ENCODE data around the gene RALGPS1.

RALGPS1 gene

GRCh38 chr9:126914458-126915280, at the start of gene RALGPS1:
RALGPS1 (plus strand) TSS chr9:126914782; CDS start chr9:126962290, 47,508 bp downstream.
- peak; percentile 85 for DNase-seq (ENCODE audit: low read depth)

- no peak for DNase-seq (ENCODE audit: low read depth)
These were observed 45.2 kb upstream of the RALGPS1 start for GRCh38 chr9:126869368-126869767.

- DNase-seq (ENCODE audit: low read depth) = no peak
These were observed 42.1 kb upstream of the RALGPS1 start for GRCh38 chr9:126872516-126872915.

- no peak for DNase-seq (ENCODE audit: low read depth)
These were observed 39.9 kb upstream of the RALGPS1 start for GRCh38 chr9:126874546-126875314.

- DNase-seq (ENCODE audit: low read depth) = no peak
These were observed 38.6 kb upstream of the RALGPS1 start for GRCh38 chr9:126875756-126876510.

- DNase-seq (ENCODE audit: low read depth) = no peak
These were observed 38.1 kb upstream of the RALGPS1 start for GRCh38 chr9:126876531-126876930.

- DNase-seq (ENCODE audit: low read depth) = no peak
These were observed 37.2 kb upstream of the RALGPS1 start for GRCh38 chr9:126877418-126877817.

DNA sequence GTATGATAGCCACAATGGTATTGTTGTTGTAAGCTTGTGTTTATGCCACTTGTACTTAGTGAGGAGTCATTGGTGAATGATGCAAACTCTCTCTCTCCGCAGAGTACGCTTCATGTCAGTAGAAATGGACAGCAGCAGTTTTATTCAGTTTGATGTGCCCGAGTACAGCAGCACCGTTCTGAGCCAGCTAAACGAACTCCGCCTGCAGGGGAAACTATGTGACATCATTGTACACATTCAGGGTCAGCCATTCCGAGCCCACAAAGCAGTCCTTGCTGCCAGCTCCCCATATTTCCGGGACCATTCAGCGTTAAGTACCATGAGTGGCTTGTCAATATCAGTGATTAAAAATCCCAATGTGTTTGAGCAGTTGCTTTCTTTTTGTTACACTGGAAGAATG, 35.3 kb upstream of the RALGPS1 start:
- no peak for DNase-seq (ENCODE audit: low read depth)

DNA sequence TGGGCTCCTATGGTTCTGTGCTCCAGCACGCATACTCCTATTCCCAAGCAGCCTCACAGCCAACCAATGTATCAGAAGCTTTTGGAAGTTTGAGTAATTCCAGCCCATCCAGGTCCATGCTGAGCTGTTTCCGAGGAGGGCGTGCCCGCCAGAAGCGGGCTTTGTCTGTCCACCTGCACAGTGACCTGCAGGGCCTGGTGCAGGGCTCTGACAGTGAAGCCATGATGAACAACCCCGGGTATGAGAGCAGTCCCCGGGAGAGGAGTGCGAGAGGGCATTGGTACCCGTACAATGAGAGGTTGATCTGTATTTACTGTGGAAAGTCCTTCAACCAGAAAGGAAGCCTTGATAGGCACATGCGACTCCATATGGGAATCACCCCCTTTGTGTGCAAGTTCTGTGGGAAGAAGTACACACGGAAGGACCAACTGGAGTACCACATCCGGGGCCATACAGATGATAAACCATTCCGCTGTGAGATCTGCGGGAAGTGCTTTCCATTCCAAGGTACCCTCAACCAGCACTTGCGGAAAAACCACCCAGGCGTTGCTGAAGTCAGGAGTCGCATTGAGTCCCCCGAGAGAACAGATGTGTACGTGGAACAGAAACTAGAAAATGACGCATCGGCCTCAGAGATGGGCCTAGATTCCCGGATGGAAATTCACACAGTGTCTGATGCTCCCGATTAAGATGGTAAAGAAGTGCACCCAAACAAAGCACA, 34.2 kb upstream of the RALGPS1 start:
- DNase-seq (ENCODE audit: low read depth) = no peak

DNA sequence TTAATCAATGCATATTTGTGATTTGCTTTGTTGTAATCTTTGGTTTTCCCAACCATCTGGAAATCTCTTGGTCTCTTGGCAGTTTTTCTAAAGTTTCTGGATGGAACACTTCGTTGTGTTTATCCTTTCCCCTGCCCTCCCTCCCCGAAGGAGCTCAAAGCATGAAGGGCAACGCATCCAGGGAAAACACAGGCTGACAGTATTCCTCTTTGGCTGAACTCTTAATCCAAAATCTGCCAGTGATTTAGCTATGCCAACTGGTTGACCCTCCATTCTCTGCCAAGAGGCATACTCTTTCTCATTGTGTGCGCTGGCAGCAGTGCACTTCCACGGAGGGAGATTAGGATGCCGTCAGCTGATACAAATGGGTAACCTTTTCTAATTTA, 33.6 kb upstream of the RALGPS1 start:
- no peak for DNase-seq (ENCODE audit: low read depth)

DNA sequence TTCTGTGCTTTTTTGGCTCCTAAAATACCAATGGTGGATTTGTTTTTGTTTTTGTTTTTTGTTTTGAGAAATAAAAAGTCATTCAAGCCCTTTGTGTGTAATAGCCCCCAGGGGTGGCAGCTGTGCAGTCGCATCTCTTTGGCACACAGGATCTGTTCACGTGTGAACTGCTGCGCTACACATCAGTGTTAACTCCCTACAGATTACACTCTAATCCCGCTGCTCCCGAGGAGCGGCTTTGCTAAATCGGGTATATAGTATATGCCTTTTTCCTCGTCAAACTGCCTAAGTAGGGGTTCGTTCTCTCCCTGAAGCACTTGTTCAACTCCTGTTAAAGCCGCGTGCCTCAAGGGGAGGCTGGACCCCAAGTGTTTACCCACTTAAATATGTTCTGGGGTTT, 31.8 kb upstream of the RALGPS1 start:
- no peak for DNase-seq (ENCODE audit: low read depth)

GRCh38 chr9:126883636-126884035, 30.9 kb upstream of the RALGPS1 start:
- DNase-seq (ENCODE audit: low read depth) = no peak

DNA sequence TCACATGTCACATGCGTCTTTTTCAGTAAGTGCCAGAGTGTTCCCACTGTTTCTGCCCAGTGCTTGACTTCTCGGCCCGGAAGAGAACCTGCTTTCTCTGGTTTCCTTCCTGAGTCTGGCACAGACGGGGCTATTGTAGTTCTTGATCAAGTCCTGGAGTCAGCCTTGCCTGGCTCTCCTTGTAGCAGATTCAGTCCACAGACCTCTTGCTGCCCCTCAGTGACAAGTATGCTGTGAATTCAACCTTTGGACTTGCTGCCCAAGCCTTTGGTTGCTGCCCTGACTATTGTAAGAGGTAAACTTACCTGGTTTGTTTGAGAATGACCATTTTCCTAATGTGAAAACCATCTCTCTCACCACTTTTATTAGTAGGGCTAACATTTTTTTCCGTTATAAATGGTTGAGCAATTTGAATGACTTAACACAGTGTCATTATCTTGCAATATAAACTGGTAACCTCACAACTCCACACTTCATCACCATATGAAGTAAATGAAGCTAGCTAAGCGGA, 29.4 kb upstream of the RALGPS1 start:
- no peak for DNase-seq (ENCODE audit: low read depth)

DNA sequence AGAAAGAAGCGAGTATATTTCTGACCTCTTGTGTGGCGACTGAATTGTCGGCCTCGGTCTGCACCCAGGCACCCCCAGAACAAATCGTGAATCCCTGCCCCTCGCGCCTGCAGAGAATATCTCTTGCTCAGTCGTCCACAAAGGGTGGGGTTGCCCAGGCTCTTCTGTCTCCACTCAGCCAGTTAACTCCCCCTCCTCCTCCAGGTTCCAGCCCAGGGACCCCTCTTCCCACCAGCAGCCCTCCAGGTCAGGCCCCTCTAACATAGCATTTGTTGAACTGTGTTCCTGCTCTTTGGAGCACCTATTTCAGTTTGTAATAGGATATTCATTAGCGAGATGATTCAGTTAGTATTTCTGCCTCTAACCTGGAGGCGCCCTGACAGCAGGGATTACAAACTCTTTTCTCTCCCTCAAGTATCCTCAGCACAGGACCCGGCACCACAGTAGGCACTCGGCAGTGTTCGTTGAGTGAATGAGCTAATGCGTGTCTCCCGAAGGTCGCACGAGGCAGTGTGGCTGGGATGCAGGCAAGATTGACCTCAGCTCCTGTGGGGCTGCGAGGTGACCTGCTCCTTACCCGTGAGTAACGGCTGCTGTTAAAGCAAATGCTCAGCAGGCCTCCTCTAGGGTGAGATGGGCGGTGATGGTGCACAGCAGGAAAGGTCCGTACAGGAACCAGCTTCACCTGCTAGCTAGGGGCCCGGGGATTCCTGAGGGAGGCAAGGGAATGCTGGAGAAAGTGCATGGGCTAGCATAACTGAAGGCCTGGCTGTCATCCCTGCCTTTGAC, 28.4 kb upstream of the RALGPS1 start:
- no peak for DNase-seq (ENCODE audit: low read depth)

- no peak for DNase-seq (ENCODE audit: low read depth)
These were observed 27.7 kb upstream of the RALGPS1 start for GRCh38 chr9:126886897-126887296.

GRCh38 chr9:126891676-126892075, 22.9 kb upstream of the RALGPS1 start:
- DNase-seq (ENCODE audit: low read depth) = no peak

DNA sequence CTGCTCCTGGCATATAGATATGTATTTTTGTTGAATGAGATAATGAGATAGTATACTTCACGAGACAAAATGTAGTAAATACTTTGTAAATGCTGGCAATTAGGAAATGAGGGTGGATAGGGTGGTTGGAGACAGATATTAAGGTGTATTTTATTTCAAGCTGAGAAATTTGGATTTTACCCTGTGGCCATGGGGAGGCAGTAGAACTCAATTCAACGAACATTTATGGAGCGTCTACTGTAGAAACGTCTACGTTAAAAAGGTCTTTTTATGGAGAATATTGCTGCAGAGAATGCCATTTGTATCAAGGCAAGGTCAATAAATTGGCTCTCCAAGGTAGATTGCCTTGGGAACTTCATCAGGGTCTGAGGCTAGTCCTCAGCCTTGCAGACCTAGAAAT, 21.5 kb upstream of the RALGPS1 start:
- no peak for DNase-seq (ENCODE audit: low read depth)

GRCh38 chr9:126894052-126894603, 20.5 kb upstream of the RALGPS1 start:
- no peak for DNase-seq (ENCODE audit: low read depth)

DNA sequence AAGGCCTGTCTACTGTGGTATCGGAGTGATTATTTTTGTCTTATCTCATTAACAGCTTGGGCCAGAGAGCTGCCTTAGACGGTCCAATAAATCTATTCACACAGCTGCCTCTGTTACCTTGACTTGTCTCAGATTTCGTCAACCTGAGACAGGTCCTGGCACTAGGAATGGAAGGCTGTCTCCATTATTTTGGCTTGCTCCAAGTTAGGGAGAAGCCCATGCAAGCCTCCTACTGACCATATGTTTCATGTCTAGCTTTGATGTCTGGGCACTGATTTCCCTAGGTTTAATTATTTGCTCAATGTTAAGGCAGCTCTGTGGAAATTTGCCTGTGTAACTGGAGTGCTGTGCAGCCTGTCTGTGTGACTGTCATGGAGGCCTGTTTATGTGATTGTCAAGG, 12.4 kb upstream of the RALGPS1 start:
- no peak for DNase-seq (ENCODE audit: low read depth)

DNA sequence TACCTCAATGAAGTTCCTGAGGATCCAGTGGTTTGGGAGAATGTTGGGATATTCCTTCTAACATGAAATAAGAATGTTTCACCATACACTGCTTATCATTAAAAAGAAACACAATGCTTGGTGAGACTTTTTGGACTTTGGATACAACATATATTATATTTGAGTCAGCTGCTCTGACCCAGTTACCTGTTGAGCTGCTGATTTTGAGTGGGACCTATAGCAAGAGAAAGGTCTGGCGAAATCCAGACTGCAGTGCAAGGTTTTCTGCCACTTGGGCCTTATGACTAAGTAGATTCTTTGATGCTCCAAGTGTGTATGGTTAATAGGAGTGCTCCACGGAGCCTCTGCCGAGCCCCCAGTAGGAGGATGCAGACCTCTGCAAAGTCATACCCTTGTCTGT, 10.0 kb upstream of the RALGPS1 start:
- no peak for DNase-seq (ENCODE audit: low read depth)

GRCh38 chr9:126906091-126906490, 8.5 kb upstream of the RALGPS1 start:
- DNase-seq (ENCODE audit: low read depth) = no peak

All from activated T-cell treated with anti-CD3 and anti-CD28 coated beads for 24 hours (primary cell).